H9 (cell line): ENCODE measurements around the gene PEMT. TPM values are rescaled to one million over a fixed set of nuclear protein-coding genes. Genes with fewer than 3 reads are reported as not detected.

Source experiments
- DNase-seq: peaks from one replicate; pipeline ENCODE4 v3.0.0-alpha.2; 2017
- H2AFZ ChIP-seq: one replicate; pipeline ENCODE4 v1.6.1; 2013; ENCODE audit warnings: mild to moderate bottlenecking, low read length, control low read depth, moderate library complexity
- H2AK5ac ChIP-seq: 2 replicates; pipeline ENCODE4 v1.6.1; 2013; ENCODE audit warnings: low read length, control low read depth, mixed read lengths; ENCODE audit not compliant: insufficient read length
- H2BK120ac ChIP-seq: one replicate; pipeline ENCODE4 v1.6.1; 2013; ENCODE audit warnings: low read depth, mild to moderate bottlenecking, low read length, control low read depth, inconsistent platforms; ENCODE audit not compliant: poor library complexity, severe bottlenecking
- H2BK12ac ChIP-seq: 2 replicates; pipeline ENCODE4 v1.6.1; 2013; ENCODE audit warnings: low read length, control low read depth, mixed read lengths, low read depth; ENCODE audit not compliant: insufficient read length
- H2BK15ac ChIP-seq: 2 replicates; pipeline ENCODE4 v1.6.1; 2013; ENCODE audit warnings: low read depth, low read length, control low read depth
- H2BK20ac ChIP-seq: one replicate; pipeline ENCODE4 v1.6.1; 2013; ENCODE audit warnings: low read depth, mild to moderate bottlenecking, low read length, control low read depth, inconsistent platforms; ENCODE audit not compliant: poor library complexity, severe bottlenecking
- H2BK5ac ChIP-seq: 2 replicates; pipeline ENCODE4 v1.6.1; 2013; ENCODE audit warnings: low read length, control low read depth, mixed read lengths; ENCODE audit not compliant: insufficient read length
- H3K14ac ChIP-seq: 2 replicates; pipeline ENCODE4 v1.6.1; 2013; ENCODE audit warnings: low read length, control low read depth; ENCODE audit not compliant: insufficient read depth
- H3K18ac ChIP-seq: 2 replicates; pipeline ENCODE4 v1.6.1; 2013; ENCODE audit warnings: low read depth, mild to moderate bottlenecking, mixed read lengths, low read length, control low read depth; ENCODE audit not compliant: insufficient read length
- H3K23ac ChIP-seq: 2 replicates; pipeline ENCODE4 v1.6.1; 2013; ENCODE audit warnings: low read length, control low read depth, mixed read lengths, low read depth; ENCODE audit not compliant: insufficient read length
- H3K23me2 ChIP-seq: 2 replicates; pipeline ENCODE4 v1.6.1; 2013; ENCODE audit warnings: low read depth, mild to moderate bottlenecking, mixed read lengths, low read length, control low read depth; ENCODE audit not compliant: insufficient read length, poor library complexity, severe bottlenecking
- H3K27ac ChIP-seq: 2 replicates; pipeline ENCODE4 v1.5.1; 2013; ENCODE audit warnings: low read length, control low read depth, mixed read lengths, low read depth; ENCODE audit not compliant: insufficient read length
- H3K27me3 ChIP-seq: 2 replicates; pipeline ENCODE4 v1.6.1; 2013; ENCODE audit warnings: low read length, control low read depth, inconsistent platforms; ENCODE audit not compliant: insufficient read depth
- H3K4ac ChIP-seq: 2 replicates; pipeline ENCODE4 v1.6.1; 2013; ENCODE audit warnings: low read depth, mild to moderate bottlenecking, control low read depth, inconsistent platforms, low read length, moderate library complexity
- H3K4me1 ChIP-seq: 2 replicates; pipeline ENCODE4 v1.6.1; 2013; ENCODE audit warnings: low read length, control low read depth, inconsistent platforms; ENCODE audit not compliant: insufficient read depth
- H3K4me2 ChIP-seq: 2 replicates; pipeline ENCODE4 v1.6.1; 2013; ENCODE audit warnings: low read length, control low read depth, mixed read lengths; ENCODE audit not compliant: insufficient read length, insufficient read depth
- H3K56ac ChIP-seq: 2 replicates; pipeline ENCODE4 v1.6.1; 2013; ENCODE audit warnings: low read depth, mild to moderate bottlenecking, mixed read lengths, low read length, control low read depth; ENCODE audit not compliant: insufficient read length
- H3K79me1 ChIP-seq: 2 replicates; pipeline ENCODE4 v1.6.1; 2013; ENCODE audit warnings: low read depth, mild to moderate bottlenecking, moderate library complexity, low read length, control low read depth, inconsistent platforms; ENCODE audit not compliant: insufficient read depth, poor library complexity, severe bottlenecking
- H3K79me2 ChIP-seq: 2 replicates; pipeline ENCODE4 v1.6.1; 2013; ENCODE audit warnings: low read length, control low read depth, inconsistent platforms; ENCODE audit not compliant: insufficient read depth
- H3K9ac ChIP-seq: 2 replicates; pipeline ENCODE4 v1.6.1; 2013; ENCODE audit warnings: low read length, control low read depth, mixed read lengths; ENCODE audit not compliant: insufficient read length; ENCODE audit errors: extremely low read depth
- H3K9me3 ChIP-seq: one replicate; pipeline ENCODE4 v1.6.1; 2013; ENCODE audit warnings: low read depth, low read length, inconsistent platforms; ENCODE audit not compliant: control insufficient read depth
- H3T11ph ChIP-seq: one replicate; pipeline ENCODE4 v1.6.1; 2013; ENCODE audit warnings: mild to moderate bottlenecking, low read length, control low read depth, inconsistent platforms
- H4K20me1 ChIP-seq: one replicate; pipeline ENCODE4 v1.6.1; 2013; ENCODE audit not compliant: control insufficient read depth, insufficient read length, insufficient read depth
- H4K5ac ChIP-seq: 2 replicates; pipeline ENCODE4 v1.6.1; 2013; ENCODE audit warnings: low read depth, mild to moderate bottlenecking, mixed read lengths, low read length, control low read depth; ENCODE audit not compliant: insufficient read length
- H4K8ac ChIP-seq: replicated peaks from 2 replicates; pipeline ENCODE4 v1.6.1; 2013; ENCODE audit warnings: low read length, control low read depth, mixed read lengths, low read depth; ENCODE audit not compliant: insufficient read length
- H4K91ac ChIP-seq: 2 replicates; pipeline ENCODE4 v1.6.1; 2013; ENCODE audit warnings: low read depth, mild to moderate bottlenecking, moderate library complexity, mixed read lengths, low read length, control low read depth; ENCODE audit not compliant: insufficient read length
- H3K27ac Mint-ChIP-seq, 3 experiments: 2 replicates in 2 of 3; 3 replicates in 1 of 3; pipeline ENCODE4 v1.8.0; 2020 to 2021; ENCODE audit warnings: mixed read lengths in 3 of 3, mild to moderate bottlenecking in 1 of 3, moderate library complexity in 1 of 3
- H3K27me3 Mint-ChIP-seq: 2 replicates; pipeline ENCODE4 v1.8.0; 2021; ENCODE audit warnings: low read depth, mild to moderate bottlenecking, moderate library complexity, mixed read lengths
- H3K36me3 Mint-ChIP-seq, 3 experiments: 2 replicates in 2 of 3; 3 replicates in 1 of 3; pipeline ENCODE4 v1.8.0; 2020 to 2021; ENCODE audit warnings: low read depth in 3 of 3, mixed read lengths in 3 of 3; ENCODE audit not compliant: insufficient read depth in 1 of 3
- H3K4me1 Mint-ChIP-seq, 2 experiments: 2 replicates each; pipeline ENCODE4 v1.8.0; 2020; ENCODE audit warnings: mixed read lengths in 2 of 2
- H3K4me3 Mint-ChIP-seq, 2 experiments: 2 replicates in 1 of 2; 3 replicates in 1 of 2; pipeline ENCODE4 v1.8.0; 2020 to 2021; ENCODE audit warnings: mild to moderate bottlenecking in 2 of 2, mixed read lengths in 2 of 2, moderate library complexity in 1 of 2
- H3K9me3 Mint-ChIP-seq, 2 experiments: 2 replicates in 1 of 2; 3 replicates in 1 of 2; pipeline ENCODE4 v1.8.0; 2020; ENCODE audit warnings: mild to moderate bottlenecking in 2 of 2, mixed read lengths in 2 of 2, moderate library complexity in 1 of 2
- CTCF ChIP-seq: fragments of 200-600 bp; sonication (generic); conservative IDR thresholded peaks from 3 replicates; pipeline ENCODE4 v1.8.0; 2021; ENCODE audit warnings: antibody characterized with exemption, mild to moderate bottlenecking
- WGBS: extraction: QIAGEN DNeasy Blood & Tissue Kit; methylation state at CpG from one replicate; pipeline ENCODE4 v1.1.7; 2013; ENCODE audit warnings: missing lambda C conversion rate, low lambda C conversion rate, mixed read lengths; ENCODE audit not compliant: insufficient read length; ENCODE audit errors: extremely low coverage; 5-methylcytosine and 5-hydroxymethylcytosine counted together
- total RNA-seq: library from RNA; stranded (reverse); gene quantifications from 2 replicates; pipeline ENCODE4 v1.2.1, GENCODE V29; 2021

The PEMT gene
- total RNA-seq, 1 experiment from 2014 or later: 63.2 TPM

GRCh38 chr17:17605729-17606088, 14.2 kb upstream of the PEMT start:
- no peak overlapping the region for H3T11ph ChIP-seq
- no peaks in the 10 kb centered on the region for H3K27me3 ChIP-seq
- no peak overlapping the region for H2BK20ac ChIP-seq
- H4K91ac ChIP-seq: no peak overlapping the region
- no peak overlapping the region for H3K4me2 ChIP-seq
- H3K4me1 ChIP-seq: no peaks in the 10 kb centered on the region; the same call in 1 of the 2 replicates
- Mint-ChIP-seq H3K4me1 (peaks cover 42 to 43% of the 10 kb centered on the region in 2 experiments), H3K36me3 (peaks cover 3 to 14% (median 6%) of the 10 kb centered on the region in 3 experiments; a peak in 4 of 7 replicates), H3K4me3 (no peak overlapping the region), H3K27ac (no peak overlapping the region), H3K27me3 (peaks cover 5% of the 10 kb centered on the region), H3K9me3 (peaks cover 7 to 10% of the 10 kb centered on the region in 2 experiments; a peak in 4 of 5 replicates)
- no peak overlapping the region for H2AK5ac ChIP-seq
- H3K23me2 ChIP-seq: no peaks in the 10 kb centered on the region
- H2AFZ ChIP-seq: no peak overlapping the region
- TF ChIP-seq CTCF: no peak
- no peak overlapping the region for H3K4ac ChIP-seq
- no peak overlapping the region for H2BK5ac ChIP-seq
- H3K9ac ChIP-seq: no peak overlapping the region
- H2BK120ac ChIP-seq: no peak overlapping the region
- H3K27ac ChIP-seq: no peak overlapping the region
- no peak overlapping the region for H3K56ac ChIP-seq
- no peaks in the 10 kb centered on the region for H4K20me1 ChIP-seq
- H4K5ac ChIP-seq: no peak overlapping the region
- H3K14ac ChIP-seq: no peak overlapping the region
- H3K23ac ChIP-seq: no peak overlapping the region
- no peak overlapping the region for H2BK12ac ChIP-seq
- no peaks in the 10 kb centered on the region for H3K79me2 ChIP-seq
- DNase-seq: no peak
- H2BK15ac ChIP-seq: no peak overlapping the region
- no peak overlapping the region for H3K18ac ChIP-seq
- H3K9me3 ChIP-seq: no peaks in the 10 kb centered on the region
- no CpG with 5 or more reads among the region's 4 CpGs for WGBS
- H3K79me1 ChIP-seq: no peaks in the 10 kb centered on the region
- H4K8ac ChIP-seq: no peak overlapping the region
